ENCODE data around the gene ZNF594. TPM values are rescaled to one million over a fixed set of nuclear protein-coding genes. Genes with fewer than 3 reads are reported as not detected.
"Not testable (repeated sequence)": the region's sequence is repeated elsewhere in the genome, so short reads cannot be mapped to it uniquely, and the experiment has no call there.

ZNF594 gene
- total RNA-seq, 1 experiment from 2014 or later: 12.5 TPM

DNA sequence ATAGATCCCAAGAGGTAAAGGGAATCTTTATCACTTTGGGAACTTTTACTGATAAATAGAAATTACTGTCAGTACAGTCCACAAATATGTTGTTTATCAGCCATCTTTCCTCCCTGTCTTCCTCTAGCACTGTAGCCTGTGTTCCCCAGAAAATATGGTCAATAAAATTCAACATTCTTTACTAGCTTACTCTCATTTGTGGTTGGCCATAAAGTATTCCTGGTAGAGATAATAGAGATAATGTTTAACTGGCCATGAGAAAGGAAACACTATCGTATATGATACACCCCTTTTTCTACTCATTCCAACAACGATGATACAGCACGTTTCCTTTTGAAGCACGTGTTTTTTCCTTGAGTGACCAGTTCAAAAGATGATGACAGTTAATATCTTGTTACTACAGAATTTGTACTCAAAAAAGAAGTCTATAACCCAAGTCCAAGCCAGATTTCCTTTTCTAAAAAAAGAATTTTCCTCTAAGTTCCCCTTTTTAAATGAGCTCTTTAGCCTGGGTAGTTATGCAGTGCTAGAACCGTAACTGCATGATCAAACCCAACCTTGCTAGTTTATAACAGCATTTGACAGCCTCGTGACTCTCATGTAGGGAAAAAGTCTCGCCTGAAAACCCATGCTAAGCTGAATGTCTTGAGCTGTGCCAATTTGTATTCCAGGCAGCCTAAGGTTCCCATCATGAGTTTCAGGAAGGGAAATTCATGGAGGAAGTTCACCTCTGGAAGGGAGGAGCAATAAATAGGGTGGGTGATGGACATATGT lies 25.7 kb downstream of the ZNF594 start:
- H3K4me1 Mint-ChIP-seq; H4K20me1 ChIP-seq (ENCODE audit: control insufficient read depth, insufficient read depth, insufficient read length); H3K27me3 ChIP-seq (ENCODE audit: insufficient read depth, low read length); DNase-seq; H2BK20ac ChIP-seq (ENCODE audit: low read depth, low read length, poor library complexity, severe bottlenecking); H3K27ac ChIP-seq (ENCODE audit: insufficient read length, low read depth, low read length); H2AK5ac ChIP-seq (ENCODE audit: insufficient read length, low read length); H3K4me1 ChIP-seq (ENCODE audit: insufficient read depth, low read length); H3K9me3 ChIP-seq (ENCODE audit: control insufficient read depth, low read depth, low read length); H3K79me2 ChIP-seq (ENCODE audit: insufficient read depth, low read length); H3K23ac ChIP-seq (ENCODE audit: insufficient read length, low read depth, low read length); H3K27me3 Mint-ChIP-seq (ENCODE audit: low read depth); H3T11ph ChIP-seq (ENCODE audit: low read length); H2BK12ac ChIP-seq (ENCODE audit: insufficient read length, low read depth, low read length); H3K14ac ChIP-seq (ENCODE audit: insufficient read depth, low read length); H3K4ac ChIP-seq (ENCODE audit: low read depth, low read length); H3K9me3 Mint-ChIP-seq; H3K36me3 Mint-ChIP-seq (ENCODE audit: insufficient read depth in 1 of 3, low read depth in 3 of 3); H2BK15ac ChIP-seq (ENCODE audit: low read depth, low read length); H3K4me3 Mint-ChIP-seq; H4K8ac ChIP-seq (replicated peaks; ENCODE audit: insufficient read length, low read depth, low read length); H3K4me2 ChIP-seq (ENCODE audit: insufficient read depth, insufficient read length, low read length); H4K5ac ChIP-seq (ENCODE audit: insufficient read length, low read depth, low read length); H3K23me2 ChIP-seq (ENCODE audit: insufficient read length, low read depth, low read length, poor library complexity, severe bottlenecking); H2BK5ac ChIP-seq (ENCODE audit: insufficient read length, low read length); H3K18ac ChIP-seq (ENCODE audit: insufficient read length, low read depth, low read length); H2AFZ ChIP-seq (ENCODE audit: low read length); H3K79me1 ChIP-seq (ENCODE audit: insufficient read depth, low read depth, low read length, poor library complexity, severe bottlenecking); H2BK120ac ChIP-seq (ENCODE audit: low read depth, low read length, poor library complexity, severe bottlenecking); H4K91ac ChIP-seq (ENCODE audit: insufficient read length, low read depth, low read length); H3K9ac ChIP-seq (ENCODE audit: extremely low read depth, insufficient read length, low read length); H3K27ac Mint-ChIP-seq; H3K56ac ChIP-seq (ENCODE audit: insufficient read length, low read depth, low read length): not testable (repeated sequence)
- no CpG with 5 or more reads among the region's 7 CpGs for WGBS (ENCODE audit: extremely low coverage, insufficient read length, low lambda C conversion rate)

All from H9 (cell line).